GM23248 (cell line): Measurements from ENCODE around the gene LAG3.

Experiments
- EZH2 ChIP-seq: fragments of 200-600 bp; sonication (generic); IDR thresholded peaks from 2 replicates; pipeline ENCODE4 v1.6.1; 2018; ENCODE audit warnings: antibody characterized with exemption, mild to moderate bottlenecking; ENCODE audit not compliant: insufficient read depth, poor library complexity, severe bottlenecking
- EZH2phosphoT487 ChIP-seq: fragments of 200-600 bp; sonication (generic); IDR thresholded peaks from 2 replicates; pipeline ENCODE4 v1.6.1; 2018; ENCODE audit warnings: antibody characterized with exemption, moderate library complexity, mild to moderate bottlenecking, low read depth; ENCODE audit not compliant: insufficient read depth

DNA sequence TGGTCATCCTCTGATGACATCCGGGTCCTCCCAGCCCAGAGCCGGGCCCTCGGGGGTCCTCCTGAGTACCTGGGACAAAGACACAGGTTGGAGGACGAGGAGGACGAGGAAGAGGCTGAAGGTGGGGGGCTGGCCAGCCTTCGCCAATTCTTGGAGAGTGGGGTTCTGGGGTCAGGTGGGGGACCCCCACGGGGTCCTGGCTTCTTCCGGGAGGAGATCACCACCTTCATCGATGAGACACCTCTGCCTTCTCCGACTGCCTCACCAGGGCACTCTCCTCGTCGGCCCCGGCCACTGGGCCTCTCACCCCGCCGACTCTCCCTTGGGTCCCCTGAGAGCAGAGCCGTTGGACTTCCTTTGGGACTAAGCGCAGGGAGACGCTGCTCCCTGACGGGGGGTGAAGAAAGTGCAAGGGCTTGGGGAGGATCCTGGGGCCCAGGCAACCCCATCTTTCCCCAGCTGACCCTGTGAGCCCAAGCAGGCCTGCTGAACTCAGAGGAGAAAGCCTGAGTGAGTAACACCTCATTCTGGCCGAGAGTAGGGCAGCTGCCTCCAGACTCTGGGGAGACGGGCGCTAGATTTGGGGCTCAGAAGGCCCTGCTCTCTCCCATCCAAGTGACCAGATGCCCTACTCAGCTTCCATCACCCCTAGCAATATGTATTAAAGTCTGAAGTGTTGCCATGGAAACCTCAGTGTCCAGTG is 54.6 kb downstream of the LAG3 start:
- TF ChIP-seq EZH2 (no peak), EZH2phosphoT487 (no peak)
